Lower leg skin (tissue), 4 donors: Measurements from ENCODE around the gene KRABD2.
"Not testable (repeated sequence)": the region's sequence is repeated elsewhere in the genome, so short reads cannot be mapped to it uniquely, and the experiment has no call there.

Experiments used
- DNase-seq, 2 donors: peaks; one replicate each; pipeline ENCODE4 v3.0.0-alpha.2; 2019; ENCODE audit warnings: low spot score in 2 of 2
- H3K4me3 ChIP-seq: fragments of 200-600 bp; sonication (generic); 2 replicates; pipeline ENCODE4 v1.5.1; 2017; ENCODE audit warnings: mild to moderate bottlenecking, low read depth; ENCODE audit not compliant: poor library complexity, severe bottlenecking
- CTCF ChIP-seq, 3 donors: fragments of 450-650 bp; IDR thresholded peaks; one replicate each; pipeline ENCODE4 v1.5.1; 2016; ENCODE audit warnings: antibody characterized with exemption in 3 of 3, mild to moderate bottlenecking in 3 of 3, moderate library complexity in 2 of 3
- POLR2A ChIP-seq, 2 donors: fragments of 450-650 bp; IDR thresholded peaks; one replicate each; pipeline ENCODE4 v1.6.1; 2016 to 2017; ENCODE audit warnings: antibody characterized with exemption in 2 of 2, mild to moderate bottlenecking in 1 of 2, moderate library complexity in 1 of 2
- WGBS, 2 donors: methylation state at CpG; one replicate each; pipeline ENCODE4 v1.1.5; 2018; 5-methylcytosine and 5-hydroxymethylcytosine counted together
- intact Hi-C: fragments of 100-400 bp; cut with DNase I; formaldehyde crosslinking; loops from one replicate; pipeline ENCODE4 v1.15.0; 2023; ENCODE audit warnings: low total_unique reads

The KRABD2 gene

GRCh38 chr17:8401107-8401506, 24.6 kb upstream of the KRABD2 start:
- TF ChIP-seq POLR2A (IDR thresholded peaks at IDR 0.05) = no peak
- TF ChIP-seq CTCF (IDR thresholded peaks at IDR 0.05) = no peak
- intact Hi-C loops = no loop called here
- no peak for DNase-seq
- no peak overlapping the region for H3K4me3 ChIP-seq
- WGBS, 2 donors = 92 to 93% methylated on average over 2 of the region's 2 CpGs

GRCh38 chr17:8398980-8399379, 22.5 kb upstream of the KRABD2 start:
- H3K4me3 ChIP-seq = no peak overlapping the region
- intact Hi-C loops = no loop called here
- WGBS, 2 donors = 67 to 84% methylated on average over 6 of the region's 6 CpGs
- DNase-seq = no peak
- TF ChIP-seq CTCF (IDR thresholded peaks at IDR 0.05) (no peak), POLR2A (IDR thresholded peaks at IDR 0.05) (no peak)

GRCh38 chr17:8397636-8398035, 21.1 kb upstream of the KRABD2 start, which contains the start of gene RNF222:
RNF222 (minus strand) TSS chr17:8397827; CDS start chr17:8393461, 4,366 bp downstream.
- intact Hi-C loops = no loop called here
- H3K4me3 ChIP-seq = no peak within 1 kb of the TSS
- WGBS, 2 donors = 22 to 50% methylated on average over 12 to 13 of the region's 13 CpGs
- peak in 1 of 2 donors; percentile 85 for DNase-seq
- TF ChIP-seq CTCF (IDR thresholded peaks at IDR 0.05) (no peak), POLR2A (IDR thresholded peaks at IDR 0.05) (no peak)

- DNase-seq = peak in 1 of 2 donors; percentile 76
- intact Hi-C loops, H3K4me3 ChIP-seq: not testable (repeated sequence)
- WGBS, 2 donors = 63 to 83% methylated on average over 9 of the region's 9 CpGs
Observed at GRCh38 chr17:8394497-8394896, 18.0 kb upstream of the KRABD2 start.

GRCh38 chr17:8393470-8394231, 17.1 kb upstream of the KRABD2 start:
- TF ChIP-seq CTCF (IDR thresholded peaks at IDR 0.05) = no peak
- TF ChIP-seq POLR2A (IDR thresholded peaks at IDR 0.05) = no peak
- H3K4me3 ChIP-seq = no peak overlapping the region
- intact Hi-C loops = no loop called here
- whole genome bisulfite sequencing, 2 donors = 53 to 55% methylated on average over 8 of the region's 8 CpGs
- peak in 1 of 2 donors; percentile 77 for DNase-seq

GRCh38 chr17:8392674-8393469, 16.4 kb upstream of the KRABD2 start:
- peak in 1 of 2 donors; percentile 74 for DNase-seq
- 83 to 87% methylated on average over 21 to 26 of the region's 46 CpGs for WGBS, 2 donors
- intact Hi-C loops = no loop called here

More at GRCh38 chr17:8392674-8393469, 16.4 kb upstream of the KRABD2 start:
- TF ChIP-seq CTCF (IDR thresholded peaks at IDR 0.05) (no peak), POLR2A (IDR thresholded peaks at IDR 0.05) (no peak)
- H3K4me3 ChIP-seq = no peak overlapping the region
